ENCODE data around the gene SYT15. TPM values are rescaled to one million over a fixed set of nuclear protein-coding genes. Genes with fewer than 3 reads are reported as not detected.

The SYT15 gene
- total RNA-seq, 1 donor from 2014 or later = 3.0 TPM

DNA sequence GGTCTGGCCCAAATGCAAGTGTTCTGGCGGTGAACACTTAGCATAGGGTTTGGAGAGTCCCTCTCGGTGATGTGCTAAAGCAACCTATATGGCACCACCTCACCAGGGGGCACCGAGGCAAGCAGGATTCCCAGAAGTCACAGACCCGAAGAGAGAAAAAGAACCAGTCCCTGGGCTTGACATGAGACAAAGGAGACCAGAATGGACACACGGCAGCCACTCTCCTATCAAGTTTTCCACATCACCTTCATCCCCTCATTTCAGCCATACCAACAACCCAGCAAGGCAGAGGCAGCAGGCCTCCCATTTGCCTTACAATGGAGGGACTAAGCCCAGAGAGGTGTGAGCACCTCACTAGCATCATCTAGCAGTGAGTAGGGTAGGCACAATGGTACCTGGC lies 42.1 kb upstream of the SYT15 start:
- H3K4me3 Mint-ChIP-seq = no peak overlapping the region
- peaks cover 13% of the 10 kb centered on the region for H3K4me1 Mint-ChIP-seq
- H3K27me3 Mint-ChIP-seq (ENCODE audit: low read depth) = peaks cover 2% of the 10 kb centered on the region
- H3K27ac Mint-ChIP-seq = no peak overlapping the region
- no peaks in the 10 kb centered on the region for H3K9me3 Mint-ChIP-seq
- DNase-seq (ENCODE audit: low spot score in 2 of 2, unreplicated experiment in 2 of 2) = no peak
- TF ChIP-seq, protein P1, sequence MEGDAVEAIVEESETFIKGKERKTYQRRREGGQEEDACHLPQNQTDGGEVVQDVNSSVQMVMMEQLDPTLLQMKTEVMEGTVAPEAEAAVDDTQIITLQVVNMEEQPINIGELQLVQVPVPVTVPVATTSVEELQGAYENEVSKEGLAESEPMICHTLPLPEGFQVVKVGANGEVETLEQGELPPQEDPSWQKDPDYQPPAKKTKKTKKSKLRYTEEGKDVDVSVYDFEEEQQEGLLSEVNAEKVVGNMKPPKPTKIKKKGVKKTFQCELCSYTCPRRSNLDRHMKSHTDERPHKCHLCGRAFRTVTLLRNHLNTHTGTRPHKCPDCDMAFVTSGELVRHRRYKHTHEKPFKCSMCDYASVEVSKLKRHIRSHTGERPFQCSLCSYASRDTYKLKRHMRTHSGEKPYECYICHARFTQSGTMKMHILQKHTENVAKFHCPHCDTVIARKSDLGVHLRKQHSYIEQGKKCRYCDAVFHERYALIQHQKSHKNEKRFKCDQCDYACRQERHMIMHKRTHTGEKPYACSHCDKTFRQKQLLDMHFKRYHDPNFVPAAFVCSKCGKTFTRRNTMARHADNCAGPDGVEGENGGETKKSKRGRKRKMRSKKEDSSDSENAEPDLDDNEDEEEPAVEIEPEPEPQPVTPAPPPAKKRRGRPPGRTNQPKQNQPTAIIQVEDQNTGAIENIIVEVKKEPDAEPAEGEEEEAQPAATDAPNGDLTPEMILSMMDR (IDR thresholded peaks at IDR 0.05; ENCODE audit: unreplicated experiment) = no peak
- no peaks in the 10 kb centered on the region for H3K36me3 Mint-ChIP-seq

DNA sequence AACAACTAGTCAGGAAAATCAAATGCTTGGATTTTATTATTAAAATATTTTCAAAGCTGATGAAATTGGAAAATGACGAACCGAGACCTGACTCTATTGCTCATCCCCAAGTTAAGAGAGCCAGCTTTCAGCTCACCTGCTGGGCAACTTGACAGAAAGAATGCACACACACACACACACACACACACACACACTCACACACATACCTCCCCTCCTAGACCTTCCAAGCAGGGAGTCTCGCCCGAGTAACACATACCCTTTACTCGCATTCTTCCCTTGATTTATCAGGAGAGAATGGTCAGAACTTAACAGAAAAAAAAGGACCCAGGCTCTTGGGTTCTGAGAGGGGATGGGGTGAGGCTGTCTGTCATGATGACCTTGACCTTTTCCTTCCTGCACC lies 41.6 kb upstream of the SYT15 start:
- Mint-ChIP-seq H3K4me1 (peaks cover 15% of the 10 kb centered on the region), H3K27ac (no peak overlapping the region), H3K27me3 (ENCODE audit: low read depth) (peaks cover 2% of the 10 kb centered on the region), H3K9me3 (no peaks in the 10 kb centered on the region), H3K4me3 (no peak overlapping the region), H3K36me3 (no peaks in the 10 kb centered on the region)
- DNase-seq (ENCODE audit: low spot score in 2 of 2, unreplicated experiment in 2 of 2) = no peak
- TF ChIP-seq, protein P1 (IDR thresholded peaks at IDR 0.05; ENCODE audit: unreplicated experiment) = no peak

- Mint-ChIP-seq H3K36me3 (no peaks in the 10 kb centered on the region), H3K4me1 (peaks cover 17% of the 10 kb centered on the region), H3K9me3 (no peaks in the 10 kb centered on the region), H3K4me3 (no peak overlapping the region), H3K27ac (no peak overlapping the region), H3K27me3 (ENCODE audit: low read depth) (peaks cover 2% of the 10 kb centered on the region)
- DNase-seq (ENCODE audit: low spot score in 2 of 2, unreplicated experiment in 2 of 2) = no peak
- TF ChIP-seq, protein P1 (IDR thresholded peaks at IDR 0.05; ENCODE audit: unreplicated experiment) = no peak
These were observed 40.8 kb upstream of the SYT15 start for GRCh38 chr10:46538155-46538554.

DNA sequence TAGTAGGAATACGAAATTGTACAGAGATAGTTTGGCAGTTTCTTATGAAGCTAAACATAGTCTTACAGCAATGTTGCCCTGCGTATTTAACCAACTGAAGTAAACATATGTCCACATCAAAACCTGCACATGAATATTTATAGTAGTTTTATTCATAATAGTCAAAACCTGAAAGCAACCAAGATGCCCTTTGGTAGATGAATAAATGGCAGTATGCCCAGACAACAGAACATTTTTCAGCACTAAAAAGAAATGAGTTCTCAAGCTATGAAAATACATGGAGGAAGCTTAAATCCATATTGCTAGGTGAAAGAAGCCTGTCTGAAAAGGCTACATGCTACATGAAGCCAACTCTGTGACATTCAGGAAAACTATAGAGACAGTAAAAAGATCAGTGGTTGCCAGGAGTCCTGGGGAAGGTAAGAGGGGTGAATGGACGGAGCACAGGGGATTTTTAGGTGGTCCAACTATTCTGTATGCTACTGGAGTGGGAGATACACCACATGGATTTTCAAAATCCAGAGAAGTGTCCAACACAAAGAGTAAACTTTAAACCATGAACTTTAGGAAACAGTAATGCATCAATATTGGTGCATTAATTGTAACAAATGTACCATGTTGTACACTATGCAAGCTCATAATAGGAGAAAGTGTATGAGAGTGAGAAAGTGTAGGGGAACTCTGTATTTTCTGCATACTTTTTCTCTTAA lies 40.1 kb upstream of the SYT15 start:
- TF ChIP-seq, protein P1 (IDR thresholded peaks at IDR 0.05; ENCODE audit: unreplicated experiment) = no peak
- H3K36me3 Mint-ChIP-seq = no peaks in the 10 kb centered on the region
- H3K27ac Mint-ChIP-seq = peak overlapping the region; percentile 45
- H3K27me3 Mint-ChIP-seq (ENCODE audit: low read depth) = peaks cover 2% of the 10 kb centered on the region
- H3K4me1 Mint-ChIP-seq = peaks cover 17% of the 10 kb centered on the region
- no peak for DNase-seq (ENCODE audit: low spot score in 2 of 2, unreplicated experiment in 2 of 2)
- no peak overlapping the region for H3K4me3 Mint-ChIP-seq
- H3K9me3 Mint-ChIP-seq = no peaks in the 10 kb centered on the region

DNA sequence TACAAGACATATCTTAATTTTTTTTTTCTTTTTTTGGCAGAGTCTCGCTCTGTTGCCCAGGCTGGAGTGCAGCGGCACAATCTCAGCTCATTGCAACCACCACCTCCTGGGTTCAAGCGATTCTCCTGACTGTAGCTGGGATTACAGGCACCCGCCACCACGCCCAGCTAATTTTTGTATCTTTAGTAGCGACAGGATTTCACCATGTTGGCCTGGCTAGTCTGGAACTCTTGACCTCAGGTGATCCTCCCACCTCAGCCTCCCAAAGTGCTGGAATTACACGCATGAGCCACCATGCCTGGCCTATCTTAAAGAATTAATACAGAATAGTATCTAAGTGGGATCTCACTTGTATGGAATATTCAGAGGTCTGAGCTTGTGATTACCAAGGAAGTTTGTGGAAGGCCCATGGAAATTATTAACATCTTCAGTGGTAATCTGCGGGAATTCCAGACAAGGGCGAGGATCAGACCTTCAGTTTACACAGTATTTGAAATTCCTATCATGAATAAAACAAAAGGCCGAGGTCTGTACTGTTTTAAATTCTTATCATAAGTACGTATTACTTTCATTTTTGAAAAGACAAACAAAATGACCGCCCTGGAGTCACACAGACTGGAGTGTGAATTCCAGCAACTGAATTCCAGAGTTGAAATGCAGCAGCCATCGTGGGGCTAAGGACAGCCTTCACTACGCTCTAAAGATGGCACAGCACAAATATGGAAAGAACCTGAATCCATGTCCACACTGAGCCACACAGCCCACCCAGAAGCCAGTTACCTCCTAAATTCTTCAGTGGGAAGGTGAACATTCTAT lies 39.1 kb upstream of the SYT15 start:
- no peaks in the 10 kb centered on the region for H3K36me3 Mint-ChIP-seq
- H3K27me3 Mint-ChIP-seq (ENCODE audit: low read depth) = peaks cover 2% of the 10 kb centered on the region
- H3K4me3 Mint-ChIP-seq = peak overlapping the region; percentile 61
- DNase-seq (ENCODE audit: low spot score in 2 of 2, unreplicated experiment in 2 of 2) = no peak
- peaks cover 17% of the 10 kb centered on the region for H3K4me1 Mint-ChIP-seq
- TF ChIP-seq, protein P1 (IDR thresholded peaks at IDR 0.05; ENCODE audit: unreplicated experiment) = no peak
- peak overlapping the region; percentile 92 for H3K27ac Mint-ChIP-seq
- H3K9me3 Mint-ChIP-seq = no peaks in the 10 kb centered on the region
